Muscle layer of colon (tissue), 2 donors: ENCODE data around the gene FBXO21.
"Not testable (repeated sequence)": the region's sequence is repeated elsewhere in the genome, so short reads cannot be mapped to it uniquely, and the experiment has no call there.

Experiments used
- H3K27ac ChIP-seq: one replicate; pipeline ENCODE4 v1.7.0; 2013; ENCODE audit warnings: low read depth, mild to moderate bottlenecking, low read length, moderate library complexity
- H3K27me3 ChIP-seq, 2 donors: one replicate each; pipeline ENCODE4 v1.7.0; 2013; ENCODE audit warnings: low read length in 2 of 2, mild to moderate bottlenecking in 2 of 2; ENCODE audit not compliant: insufficient read depth in 2 of 2, control insufficient read depth in 1 of 2
- H3K36me3 ChIP-seq: one replicate; pipeline ENCODE4 v1.7.0; 2013; ENCODE audit warnings: mild to moderate bottlenecking, low read length; ENCODE audit not compliant: insufficient read depth
- H3K4me1 ChIP-seq: one replicate; pipeline ENCODE4 v1.7.0; 2013; ENCODE audit warnings: mild to moderate bottlenecking, low read length; ENCODE audit not compliant: insufficient read depth
- H3K4me3 ChIP-seq, 2 donors: one replicate each; pipeline ENCODE4 v1.7.0; 2013; ENCODE audit warnings: low read length in 2 of 2, low read depth in 1 of 2, mild to moderate bottlenecking in 1 of 2, moderate library complexity in 1 of 2
- H3K9ac ChIP-seq: one replicate; pipeline ENCODE4 v1.7.0; 2013; ENCODE audit warnings: low read length
- H3K9me3 ChIP-seq: one replicate; pipeline ENCODE4 v1.7.0; 2013; ENCODE audit warnings: mild to moderate bottlenecking, low read length
- donor health status: abdominal sarcoma.
- donor health status: Adenocarcinoma of cecum.

FBXO21 gene

DNA sequence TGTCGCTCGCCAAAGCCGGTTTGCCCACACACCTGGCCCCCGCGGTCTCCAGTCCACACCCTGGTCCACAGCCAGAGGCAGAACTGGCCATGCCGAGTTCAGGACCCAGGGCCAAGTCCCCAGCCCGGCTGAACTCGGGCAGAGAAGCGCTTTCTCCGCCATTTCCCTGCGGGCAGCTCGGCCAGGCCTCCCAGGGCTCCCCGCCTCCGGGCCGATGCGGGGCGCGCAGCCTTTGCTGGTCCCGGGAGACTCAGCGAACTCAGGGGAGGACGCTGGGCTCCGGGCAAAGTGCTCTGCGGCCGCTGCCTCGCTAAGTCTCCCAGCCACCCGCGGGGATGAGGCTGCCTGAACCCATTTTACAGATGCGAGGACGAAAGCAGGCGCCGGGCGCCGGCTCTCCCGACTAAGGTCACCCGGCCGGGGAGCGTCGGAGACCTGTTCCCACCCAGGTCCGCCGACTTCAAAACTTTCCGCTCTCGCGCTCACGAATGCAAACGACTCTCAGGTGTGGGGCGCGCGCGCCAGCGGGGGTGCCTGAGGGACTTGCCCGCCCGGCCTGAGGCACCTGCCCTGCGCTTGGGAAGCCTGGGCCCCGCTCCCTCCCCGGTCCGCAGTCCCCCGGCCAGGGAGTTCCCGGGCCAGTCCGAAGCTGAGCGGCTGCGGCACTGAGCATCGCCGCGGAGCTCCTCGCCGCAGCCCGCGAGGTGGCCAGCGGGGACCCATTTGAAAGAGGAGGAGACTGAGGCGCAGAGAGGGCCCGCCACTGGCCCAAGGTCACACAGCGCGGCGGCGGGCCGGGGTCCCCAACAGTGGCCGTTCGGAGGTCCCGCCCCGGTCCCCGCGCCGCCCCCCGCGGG lies 91.7 kb downstream of the FBXO21 start:
- Histone ChIP-seq H3K9me3 (no peaks in the 10 kb centered on the region), H3K27ac (no peak overlapping the region), H3K27me3 (peaks cover 24 to 43% of the 10 kb centered on the region in 2 donors), H3K36me3 (no peaks in the 10 kb centered on the region), H3K4me1 (peaks cover 9% of the 10 kb centered on the region), H3K4me3 (peak overlapping the region in 1 of 2 donors; percentile 42), H3K9ac (no peak overlapping the region)

DNA sequence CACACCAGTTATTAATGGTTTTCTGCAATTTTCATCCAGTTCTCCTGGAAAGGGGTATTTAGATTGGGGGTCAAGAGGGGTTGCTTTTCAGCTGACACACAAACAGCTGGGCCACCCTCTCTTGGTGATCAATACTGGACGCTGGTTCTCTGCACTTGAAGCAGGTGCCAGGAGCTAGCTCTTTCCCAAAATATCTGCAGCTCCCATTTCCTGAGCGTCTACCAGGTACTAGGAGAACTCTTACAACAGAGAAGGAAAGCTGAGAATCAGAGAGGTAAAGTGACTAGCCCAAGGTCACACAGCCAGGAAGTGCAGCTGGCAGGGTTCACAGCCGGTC lies 92.3 kb downstream of the FBXO21 start:
- no peaks in the 10 kb centered on the region for H3K36me3 ChIP-seq
- H3K9me3 ChIP-seq, result no peaks in the 10 kb centered on the region
- H3K27ac ChIP-seq, result no peak overlapping the region
- H3K9ac ChIP-seq, result no peak overlapping the region
- peaks cover 9% of the 10 kb centered on the region for H3K4me1 ChIP-seq
- H3K27me3 ChIP-seq, result peaks cover 24 to 43% of the 10 kb centered on the region in 2 donors
- no peak overlapping the region for H3K4me3 ChIP-seq

DNA sequence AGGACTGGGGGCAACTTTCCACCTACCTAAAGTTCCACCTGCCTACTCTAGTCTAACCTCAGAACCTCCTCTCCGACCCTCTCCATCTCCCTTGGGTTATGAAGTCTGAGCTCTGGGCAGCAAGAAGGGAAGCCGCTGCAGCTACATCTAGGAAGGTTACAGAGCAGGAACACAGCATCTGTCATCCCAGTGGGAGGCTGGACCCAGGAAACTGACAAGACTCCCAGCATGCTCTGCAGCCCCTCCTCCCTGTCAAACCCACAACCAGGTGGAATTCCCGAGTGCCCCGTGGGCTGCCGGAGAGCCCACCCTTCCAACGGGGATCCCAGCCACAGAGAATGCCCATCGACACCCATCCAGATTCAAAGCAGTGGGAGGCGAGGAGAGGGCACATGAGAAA lies 93.1 kb downstream of the FBXO21 start:
- Histone ChIP-seq H3K4me3 (no peak overlapping the region), H3K36me3 (no peaks in the 10 kb centered on the region), H3K9me3 (no peaks in the 10 kb centered on the region), H3K4me1 (peaks cover 9% of the 10 kb centered on the region), H3K9ac (no peak overlapping the region), H3K27me3 (peaks cover 24 to 37% of the 10 kb centered on the region in 2 donors), H3K27ac (no peak overlapping the region)

DNA sequence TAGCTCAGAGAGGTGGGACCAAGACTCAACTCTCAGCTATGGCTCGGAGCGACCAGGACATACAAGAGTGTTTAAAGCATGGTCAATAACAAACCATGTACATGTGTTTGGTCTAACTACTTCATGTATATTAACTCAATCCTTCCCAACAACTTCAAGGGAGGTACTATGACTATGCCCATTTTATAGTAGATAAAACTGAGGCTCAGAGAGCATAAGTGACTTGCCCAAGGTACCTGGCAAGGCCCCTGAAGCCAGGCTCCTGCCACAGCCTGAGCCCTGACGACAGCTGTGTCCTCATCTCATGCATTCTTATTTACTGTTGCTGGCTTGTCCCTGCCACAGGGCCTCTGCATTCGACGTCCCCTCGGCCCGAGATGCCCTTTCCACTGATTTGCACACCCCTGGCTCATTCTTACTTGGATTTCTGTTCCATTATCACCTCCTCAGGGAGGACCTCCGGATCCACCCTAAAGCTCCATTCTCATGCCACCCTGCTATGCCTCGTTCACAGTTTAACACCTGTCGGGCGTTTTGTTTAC lies 93.7 kb downstream of the FBXO21 start:
- no peaks in the 10 kb centered on the region for H3K36me3 ChIP-seq
- H3K4me3 ChIP-seq, result no peak overlapping the region
- no peak overlapping the region for H3K27ac ChIP-seq
- H3K4me1 ChIP-seq, result peaks cover 9% of the 10 kb centered on the region
- peaks cover 24 to 37% of the 10 kb centered on the region in 2 donors for H3K27me3 ChIP-seq
- H3K9me3 ChIP-seq, result no peaks in the 10 kb centered on the region
- no peak overlapping the region for H3K9ac ChIP-seq

DNA sequence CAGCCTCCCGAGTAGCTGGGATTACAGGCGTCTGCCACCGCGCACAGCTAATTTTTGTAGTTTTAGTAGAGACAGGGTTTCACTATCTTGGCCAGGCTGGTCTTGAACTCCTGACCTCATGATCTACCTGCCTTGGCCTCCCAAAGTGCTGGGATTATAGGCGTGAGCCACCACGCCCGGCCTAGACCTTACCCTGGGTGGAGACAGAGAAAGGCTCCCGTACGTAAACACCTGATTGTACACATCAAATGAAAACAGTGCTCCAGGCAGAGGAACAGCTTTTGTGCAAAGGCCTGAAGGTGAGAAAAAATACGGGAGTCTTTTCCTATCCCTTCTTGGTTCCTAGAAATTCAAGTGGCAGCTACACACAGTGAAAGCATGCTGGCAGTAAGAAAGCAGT lies 95.1 kb downstream of the FBXO21 start:
- peaks cover 17 to 32% of the 10 kb centered on the region in 2 donors for H3K27me3 ChIP-seq
- not testable (repeated sequence) for H3K4me3 ChIP-seq, H3K4me1 ChIP-seq, H3K36me3 ChIP-seq, H3K9ac ChIP-seq, H3K27ac ChIP-seq, H3K9me3 ChIP-seq

DNA sequence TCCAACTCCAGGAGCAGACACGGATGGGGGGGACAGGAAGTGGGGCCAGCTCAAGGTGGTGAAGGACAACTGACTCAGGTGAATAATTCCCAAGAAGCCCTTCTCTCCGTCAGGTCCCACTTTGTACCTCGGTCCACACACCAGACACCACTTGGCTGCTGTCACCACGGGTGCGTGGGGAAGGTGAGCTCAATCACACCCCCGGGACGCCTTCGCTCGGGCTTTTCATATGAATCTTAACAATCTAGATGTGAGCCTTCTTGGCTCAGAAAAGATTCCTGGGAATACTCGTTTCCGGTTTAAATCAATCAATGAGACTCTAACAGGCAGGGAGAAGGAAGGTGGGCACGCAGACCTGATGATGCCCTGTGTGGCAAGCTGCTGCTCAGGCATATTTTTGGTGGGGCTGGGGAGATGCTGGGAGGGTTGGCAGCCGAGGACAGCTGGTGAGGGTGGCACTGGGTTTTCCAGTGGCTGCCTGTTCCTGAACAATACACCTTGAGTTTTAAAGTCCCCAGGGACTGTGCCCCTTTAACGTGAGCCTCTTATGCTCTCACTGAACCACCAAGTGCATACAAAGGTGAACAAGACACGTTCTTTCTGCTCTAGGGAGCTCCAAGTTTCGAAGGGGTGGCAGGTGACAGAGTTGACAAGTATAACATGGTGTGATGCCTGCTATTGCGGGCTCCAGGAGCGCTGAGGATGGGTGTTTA lies 96.2 kb downstream of the FBXO21 start:
- peaks cover 2% of the 10 kb centered on the region for H3K9me3 ChIP-seq
- no peak overlapping the region for H3K27ac ChIP-seq
- H3K4me1 ChIP-seq, result peaks cover 5% of the 10 kb centered on the region
- no peaks in the 10 kb centered on the region for H3K36me3 ChIP-seq
- peaks cover 17 to 21% of the 10 kb centered on the region in 2 donors for H3K27me3 ChIP-seq
- H3K9ac ChIP-seq, result no peak overlapping the region
- H3K4me3 ChIP-seq, result no peak overlapping the region

DNA sequence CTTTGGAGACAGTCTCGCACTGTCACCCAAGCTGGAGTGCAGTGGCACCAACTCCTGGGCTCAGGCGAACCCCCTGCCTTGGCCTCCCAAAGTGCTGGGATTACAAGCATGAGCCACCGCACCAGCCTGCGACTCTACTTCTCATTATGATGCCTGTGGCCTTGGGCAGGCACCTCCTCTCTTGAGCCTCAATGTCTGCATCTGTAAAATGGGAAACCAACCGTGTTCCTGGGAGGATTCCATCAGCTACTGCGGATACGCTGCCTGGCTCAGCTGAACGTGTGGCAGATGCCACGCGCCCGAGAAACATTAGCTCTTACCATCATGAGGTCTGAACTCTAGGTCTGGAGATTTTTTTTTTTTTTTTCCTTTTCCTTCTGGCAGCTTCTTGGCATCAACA lies 96.8 kb downstream of the FBXO21 start:
- no peak overlapping the region for H3K27ac ChIP-seq
- peaks cover 14 to 17% of the 10 kb centered on the region in 2 donors for H3K27me3 ChIP-seq
- peaks cover 5% of the 10 kb centered on the region for H3K9me3 ChIP-seq
- peaks cover under 1% of the 10 kb centered on the region for H3K4me1 ChIP-seq
- no peak overlapping the region for H3K4me3 ChIP-seq
- no peaks in the 10 kb centered on the region for H3K36me3 ChIP-seq
- no peak overlapping the region for H3K9ac ChIP-seq

DNA sequence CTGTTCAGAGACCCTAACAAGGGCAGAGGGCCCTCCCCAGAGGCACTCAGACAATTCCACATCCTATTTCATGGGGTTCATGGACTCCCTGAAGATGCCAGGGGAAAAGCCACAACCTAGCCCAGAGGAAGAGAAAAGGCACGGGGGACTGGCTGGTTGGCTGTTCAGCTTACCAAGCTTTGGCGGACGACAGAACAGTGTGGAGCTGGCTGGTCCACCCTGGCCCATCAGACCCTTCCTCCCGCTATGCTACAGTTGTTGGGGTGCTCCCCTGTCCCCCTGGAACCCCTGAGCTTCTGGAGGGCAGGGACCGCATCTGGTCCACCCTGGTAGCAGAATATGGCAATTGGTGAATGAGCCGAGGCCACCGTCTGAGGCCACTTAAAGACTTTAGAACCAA lies 97.4 kb downstream of the FBXO21 start:
- Histone ChIP-seq H3K36me3 (no peaks in the 10 kb centered on the region), H3K9ac (no peak overlapping the region), H3K9me3 (peaks cover 5% of the 10 kb centered on the region), H3K27ac (no peak overlapping the region), H3K4me1 (no peaks in the 10 kb centered on the region), H3K27me3 (peaks cover 9 to 12% of the 10 kb centered on the region in 2 donors), H3K4me3 (no peak overlapping the region)

DNA sequence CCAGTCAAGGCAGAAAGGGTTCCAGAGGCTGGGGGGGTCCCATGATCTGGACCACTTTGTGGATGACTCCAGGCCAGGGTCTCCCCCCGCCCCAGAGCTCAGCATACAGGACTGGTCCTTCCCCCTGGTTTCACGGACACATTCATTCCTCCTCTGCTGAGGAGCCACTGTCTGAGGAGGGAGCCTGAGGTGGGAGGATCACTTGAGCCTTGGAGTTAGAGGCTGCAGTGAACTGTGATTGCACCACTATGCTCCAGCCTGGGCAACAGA lies 97.8 kb downstream of the FBXO21 start:
- Histone ChIP-seq H3K36me3 (no peaks in the 10 kb centered on the region), H3K27ac (no peak overlapping the region), H3K4me3 (no peak overlapping the region), H3K27me3 (peaks cover 5 to 8% of the 10 kb centered on the region in 2 donors), H3K4me1 (no peaks in the 10 kb centered on the region), H3K9ac (no peak overlapping the region), H3K9me3 (peaks cover 5% of the 10 kb centered on the region)
